ENCODE data around the gene LTF.

Gene LTF

DNA sequence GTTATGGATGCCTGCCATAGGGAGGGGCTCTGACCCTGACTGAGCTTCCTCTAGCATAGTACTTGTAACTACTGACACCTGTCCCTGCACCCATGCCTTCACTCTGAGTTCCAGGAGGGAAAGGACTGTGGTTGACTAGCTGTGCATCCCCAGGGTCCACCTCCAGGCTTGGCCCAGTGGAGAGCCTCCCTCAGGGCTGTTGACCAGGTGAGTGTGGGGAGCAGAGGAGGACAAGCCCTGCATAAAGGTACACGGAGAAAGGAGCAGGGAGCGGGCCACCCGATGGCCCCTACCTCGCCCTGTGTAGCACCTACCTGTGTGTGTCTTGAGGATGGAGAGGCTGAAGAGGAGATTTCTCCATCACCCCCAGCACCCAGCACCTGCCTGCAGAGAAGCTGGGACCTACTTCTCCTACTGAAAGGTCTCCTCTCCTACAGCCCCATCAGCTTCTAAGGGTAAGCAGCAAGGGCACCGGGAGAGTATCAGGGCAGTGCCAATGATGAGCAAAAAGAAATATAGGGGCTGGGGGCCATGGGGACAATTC is 6.7 kb upstream of the LTF start:
- no peak for ATAC-seq (replicated peaks; ENCODE audit: extremely low read depth, poor library complexity, severe bottlenecking)

DNA sequence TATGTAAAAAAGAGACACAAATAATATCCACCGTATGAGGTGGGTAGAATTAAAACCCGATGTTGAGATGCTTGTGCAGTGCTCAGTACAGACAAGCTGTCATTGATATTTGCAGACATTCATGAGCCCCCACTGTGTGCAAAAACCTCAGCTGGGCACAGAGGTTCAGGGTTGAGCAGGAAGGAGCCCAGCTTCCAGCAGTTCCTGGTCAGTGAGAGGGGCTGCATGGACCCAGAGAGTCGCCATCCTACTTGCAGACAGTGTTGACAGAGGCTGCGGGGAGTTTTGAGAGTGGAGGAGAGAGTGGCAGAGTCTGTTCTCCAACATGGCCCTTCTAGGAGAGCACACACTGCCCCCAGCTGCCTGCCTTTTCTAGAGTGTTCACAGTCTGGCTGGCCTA is 6.1 kb upstream of the LTF start:
- Mint-ChIP-seq H3K4me1 (no peaks in the 10 kb centered on the region), H3K27ac (ENCODE audit: low read depth) (no peak overlapping the region), H3K36me3 (ENCODE audit: insufficient read depth) (peaks cover 1% of the 10 kb centered on the region), H3K4me3 (no peak overlapping the region), H3K27me3 (peaks cover 41% of the 10 kb centered on the region), H3K9me3 (peaks cover 16% of the 10 kb centered on the region)
- no peak for DNase-seq (ENCODE audit: low spot score in 2 of 2)
- no peak for ATAC-seq (replicated peaks; ENCODE audit: extremely low read depth, poor library complexity, severe bottlenecking)

More for the DNA sequence above, 6.7 kb upstream of the LTF start:
- Mint-ChIP-seq H3K9me3 (peaks cover 16% of the 10 kb centered on the region), H3K27me3 (peaks cover 35% of the 10 kb centered on the region), H3K36me3 (ENCODE audit: insufficient read depth) (peaks cover 1% of the 10 kb centered on the region), H3K4me3 (no peak overlapping the region), H3K27ac (ENCODE audit: low read depth) (no peak overlapping the region), H3K4me1 (no peaks in the 10 kb centered on the region)
- no peak for DNase-seq (ENCODE audit: low spot score in 2 of 2)

DNA sequence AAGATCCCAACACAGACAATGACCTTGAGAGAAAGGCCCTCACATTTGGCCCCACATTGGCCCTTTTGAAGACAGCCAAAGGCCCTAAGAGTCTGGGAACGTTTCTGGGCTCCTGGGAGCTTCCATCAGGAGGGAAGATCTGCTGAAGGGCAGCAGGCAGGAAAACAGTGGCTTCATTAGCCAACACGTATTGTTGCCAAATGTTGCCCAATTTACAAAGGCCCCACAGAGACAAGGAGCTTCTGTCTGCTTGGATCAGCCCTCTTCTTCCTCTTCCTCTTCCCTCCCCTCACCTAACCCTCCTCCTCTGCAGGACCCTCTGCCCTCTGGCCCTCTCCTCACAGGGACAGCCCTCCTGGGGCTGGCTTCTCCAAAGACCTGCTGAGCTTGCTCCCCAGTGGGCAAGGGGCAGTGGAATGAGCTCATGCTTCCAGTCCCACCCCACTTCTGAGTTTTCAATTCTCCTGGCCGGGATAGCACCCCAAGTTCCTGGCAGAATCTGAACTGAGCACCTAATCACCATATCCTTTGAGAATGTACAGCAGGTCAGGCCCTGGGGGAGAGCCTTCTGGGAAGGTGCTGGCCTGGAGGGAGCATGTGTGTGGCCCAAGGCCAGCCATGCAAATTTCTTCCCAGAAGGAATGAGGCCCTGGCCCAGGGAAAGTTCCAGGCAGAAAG is 5.1 kb upstream of the LTF start:
- no peak overlapping the region for H3K27ac Mint-ChIP-seq (ENCODE audit: low read depth)
- peaks cover 1% of the 10 kb centered on the region for H3K36me3 Mint-ChIP-seq (ENCODE audit: insufficient read depth)
- ATAC-seq (replicated peaks; ENCODE audit: extremely low read depth, poor library complexity, severe bottlenecking) (no peak), DNase-seq (ENCODE audit: low spot score in 2 of 2) (no peak)
- H3K4me1 Mint-ChIP-seq: no peaks in the 10 kb centered on the region
- H3K27me3 Mint-ChIP-seq: peaks cover 50% of the 10 kb centered on the region
- H3K4me3 Mint-ChIP-seq: no peak overlapping the region
- peaks cover 7% of the 10 kb centered on the region for H3K9me3 Mint-ChIP-seq

DNA sequence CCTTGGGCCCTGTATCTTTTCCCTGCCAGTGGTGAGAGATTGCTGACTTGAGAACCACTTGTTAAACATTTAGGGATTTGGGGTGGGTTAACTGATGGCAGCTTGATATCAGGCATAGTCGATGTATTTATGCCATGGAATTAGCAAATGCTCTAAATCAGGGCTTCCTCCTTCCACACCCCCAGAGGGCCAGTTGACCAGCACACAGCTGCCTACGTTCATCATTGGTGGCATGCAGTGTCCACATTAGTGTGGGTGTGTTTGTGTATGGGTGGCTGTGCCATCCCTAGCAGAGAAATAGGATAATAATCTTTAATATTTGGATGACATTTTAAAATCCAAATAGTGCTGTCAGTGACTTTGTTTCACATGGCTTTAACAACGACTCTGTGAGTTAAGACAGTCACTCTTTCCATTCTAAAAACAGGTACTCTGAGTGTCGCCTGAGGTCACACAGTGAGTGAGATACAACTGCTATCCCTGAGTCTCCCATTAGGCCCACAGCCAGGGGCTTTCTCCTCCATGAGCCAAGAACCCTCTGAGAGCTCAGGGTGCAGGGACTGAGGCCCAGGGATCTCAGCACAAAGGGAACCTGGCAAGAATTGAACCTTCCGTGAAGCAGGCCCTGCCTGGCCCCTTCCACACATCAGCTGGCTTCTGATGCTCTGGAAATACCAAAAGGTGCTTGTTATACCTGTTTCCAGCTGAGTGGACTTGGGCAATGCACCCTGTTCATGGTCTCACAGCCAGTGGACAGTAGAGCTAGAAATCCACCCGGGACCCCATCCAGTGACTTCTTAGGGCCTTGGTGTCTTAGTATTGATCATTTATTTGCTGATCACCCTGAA is 4.3 kb upstream of the LTF start:
- Mint-ChIP-seq H3K27ac (ENCODE audit: low read depth) (no peak overlapping the region), H3K36me3 (ENCODE audit: insufficient read depth) (peaks cover 1% of the 10 kb centered on the region), H3K9me3 (no peaks in the 10 kb centered on the region), H3K27me3 (peaks cover 56% of the 10 kb centered on the region), H3K4me1 (no peaks in the 10 kb centered on the region), H3K4me3 (no peak overlapping the region)
- ATAC-seq (replicated peaks; ENCODE audit: extremely low read depth, poor library complexity, severe bottlenecking): no peak
- DNase-seq (ENCODE audit: low spot score in 2 of 2): no peak

DNA sequence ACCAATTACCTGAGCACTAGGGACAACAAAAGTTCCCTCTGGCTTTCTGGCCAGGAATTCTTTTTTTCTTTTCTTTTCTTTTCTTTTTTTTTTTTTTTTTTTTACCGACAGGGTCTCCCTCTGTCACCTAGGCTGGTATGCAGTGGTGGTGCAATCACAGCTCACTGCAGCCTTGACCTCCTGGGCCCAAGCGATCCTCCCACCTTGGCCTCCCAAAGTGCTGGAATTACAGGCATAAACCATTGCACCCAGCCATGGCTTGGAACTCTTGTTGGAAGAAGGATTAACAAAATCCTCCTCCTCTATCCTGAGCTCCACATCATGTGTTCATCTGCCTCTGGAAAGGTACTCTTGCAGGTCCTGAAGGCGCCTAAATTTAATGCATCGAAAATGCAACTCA is 2.9 kb upstream of the LTF start:
- Mint-ChIP-seq H3K36me3 (ENCODE audit: insufficient read depth) (no peaks in the 10 kb centered on the region), H3K4me3 (no peak overlapping the region), H3K4me1 (no peaks in the 10 kb centered on the region), H3K9me3 (no peaks in the 10 kb centered on the region), H3K27me3 (peaks cover 56% of the 10 kb centered on the region), H3K27ac (ENCODE audit: low read depth) (no peak overlapping the region)
- no peak for ATAC-seq (replicated peaks; ENCODE audit: extremely low read depth, poor library complexity, severe bottlenecking)
- DNase-seq (ENCODE audit: low spot score in 2 of 2): no peak

DNA sequence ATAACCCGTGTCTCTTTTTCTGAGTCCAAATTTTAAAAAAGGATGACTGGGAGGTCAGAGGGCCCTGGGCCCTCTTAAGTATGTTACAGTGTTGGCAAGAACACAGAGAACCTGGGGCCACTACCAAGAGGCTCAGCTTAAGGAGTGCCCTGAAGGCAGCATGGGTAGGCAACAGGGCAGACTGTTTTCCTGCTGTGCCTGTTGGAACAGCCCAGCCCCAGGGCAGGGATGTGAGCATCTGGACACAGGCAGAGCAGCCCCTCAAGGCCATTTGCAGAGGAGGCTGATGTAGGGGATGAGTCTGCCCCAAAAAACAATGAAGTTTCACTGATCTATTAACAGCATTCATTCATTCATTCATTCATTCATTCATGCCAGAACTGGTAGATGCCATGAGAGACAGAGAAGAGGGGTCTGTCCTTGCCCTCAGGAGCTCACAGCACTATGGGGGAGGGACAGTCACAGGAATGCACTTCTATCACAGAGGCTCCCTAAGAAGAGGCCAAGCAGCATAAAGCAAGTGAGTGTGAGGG is 2.2 kb upstream of the LTF start:
- H3K36me3 Mint-ChIP-seq (ENCODE audit: insufficient read depth): no peaks in the 10 kb centered on the region
- no peaks in the 10 kb centered on the region for H3K9me3 Mint-ChIP-seq
- no peaks in the 10 kb centered on the region for H3K4me1 Mint-ChIP-seq
- DNase-seq (ENCODE audit: low spot score in 2 of 2) (no peak), ATAC-seq (replicated peaks; ENCODE audit: extremely low read depth, poor library complexity, severe bottlenecking) (no peak)
- H3K27ac Mint-ChIP-seq (ENCODE audit: low read depth): no peak overlapping the region
- peaks cover 56% of the 10 kb centered on the region for H3K27me3 Mint-ChIP-seq
- H3K4me3 Mint-ChIP-seq: no peak overlapping the region

DNA sequence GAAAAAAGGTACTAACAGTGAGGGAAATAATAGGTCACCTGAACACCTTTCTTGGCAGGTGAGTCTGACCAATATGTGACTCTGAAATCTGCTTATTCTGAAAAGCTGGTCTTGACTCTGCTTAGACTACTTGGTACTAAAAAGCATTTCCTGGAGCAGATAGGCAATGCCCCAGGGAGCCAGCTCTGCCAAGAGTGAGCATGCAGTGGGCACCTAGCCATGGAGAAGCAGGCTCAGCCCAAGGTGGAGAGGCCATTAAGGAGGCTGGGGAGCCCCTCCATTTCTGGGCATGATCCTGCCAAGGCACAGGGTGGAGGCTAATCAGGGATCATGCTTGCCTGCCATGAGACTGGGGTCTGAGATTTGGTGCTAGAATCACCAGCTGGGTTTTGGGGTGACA is 1.6 kb upstream of the LTF start:
- H3K4me3 Mint-ChIP-seq: no peak overlapping the region
- H3K9me3 Mint-ChIP-seq: no peaks in the 10 kb centered on the region
- ATAC-seq (replicated peaks; ENCODE audit: extremely low read depth, poor library complexity, severe bottlenecking) (no peak), DNase-seq (ENCODE audit: low spot score in 2 of 2) (no peak)
- peaks cover 56% of the 10 kb centered on the region for H3K27me3 Mint-ChIP-seq
- H3K27ac Mint-ChIP-seq (ENCODE audit: low read depth): no peak overlapping the region
- H3K36me3 Mint-ChIP-seq (ENCODE audit: insufficient read depth): no peaks in the 10 kb centered on the region
- H3K4me1 Mint-ChIP-seq: no peaks in the 10 kb centered on the region

DNA sequence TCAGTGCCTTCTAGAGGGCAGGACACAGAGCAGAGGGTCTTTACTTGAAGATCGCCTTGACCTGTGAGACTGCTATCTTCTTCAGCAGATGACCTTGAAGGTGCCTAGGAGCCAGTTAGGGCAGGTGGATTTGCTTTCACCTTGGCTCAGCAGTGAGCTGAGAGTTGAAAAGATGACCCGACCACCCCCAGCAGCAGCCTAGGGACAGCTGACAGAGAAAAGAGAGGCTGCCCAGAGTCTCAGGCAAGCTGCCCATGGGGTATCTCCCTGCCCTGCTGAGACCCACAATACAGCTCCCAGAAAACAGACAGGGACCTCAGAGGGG is 453 bp upstream of the LTF start:
- Mint-ChIP-seq H3K27ac (ENCODE audit: low read depth) (no peak overlapping the region), H3K9me3 (no peaks in the 10 kb centered on the region), H3K4me1 (no peaks in the 10 kb centered on the region), H3K36me3 (ENCODE audit: insufficient read depth) (no peaks in the 10 kb centered on the region), H3K27me3 (peaks cover 61% of the 10 kb centered on the region), H3K4me3 (no peak overlapping the region)
- DNase-seq (ENCODE audit: low spot score in 2 of 2): no peak
- no peak for ATAC-seq (replicated peaks; ENCODE audit: extremely low read depth, poor library complexity, severe bottlenecking)

DNA sequence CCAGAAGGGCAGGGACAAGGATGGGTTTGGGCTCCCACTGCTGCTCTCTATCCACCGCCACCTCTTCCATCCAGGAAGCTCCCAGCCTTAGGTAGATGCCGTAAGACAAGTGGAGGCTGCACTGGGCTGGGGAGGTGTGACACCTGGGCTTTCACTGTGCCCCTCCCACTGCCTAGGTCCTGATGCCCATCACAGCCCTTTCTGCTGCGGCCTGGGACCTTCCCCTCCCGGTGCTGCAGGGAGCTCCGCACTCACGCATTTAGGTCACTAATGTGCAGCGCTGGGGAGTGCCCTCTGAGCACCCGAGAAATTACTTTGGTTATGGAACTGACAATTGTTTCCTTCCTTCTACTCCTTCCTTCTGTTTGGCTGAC is 850 bp downstream of the LTF start:
- H3K9me3 Mint-ChIP-seq: no peaks in the 10 kb centered on the region
- peaks cover 72% of the 10 kb centered on the region for H3K27me3 Mint-ChIP-seq
- ATAC-seq (replicated peaks; ENCODE audit: extremely low read depth, poor library complexity, severe bottlenecking) (no peak), DNase-seq (ENCODE audit: low spot score in 2 of 2) (no peak)
- no peak overlapping the region for H3K27ac Mint-ChIP-seq (ENCODE audit: low read depth)
- no peaks in the 10 kb centered on the region for H3K4me1 Mint-ChIP-seq
- no peak overlapping the region for H3K4me3 Mint-ChIP-seq
- H3K36me3 Mint-ChIP-seq (ENCODE audit: insufficient read depth): no peaks in the 10 kb centered on the region

DNA sequence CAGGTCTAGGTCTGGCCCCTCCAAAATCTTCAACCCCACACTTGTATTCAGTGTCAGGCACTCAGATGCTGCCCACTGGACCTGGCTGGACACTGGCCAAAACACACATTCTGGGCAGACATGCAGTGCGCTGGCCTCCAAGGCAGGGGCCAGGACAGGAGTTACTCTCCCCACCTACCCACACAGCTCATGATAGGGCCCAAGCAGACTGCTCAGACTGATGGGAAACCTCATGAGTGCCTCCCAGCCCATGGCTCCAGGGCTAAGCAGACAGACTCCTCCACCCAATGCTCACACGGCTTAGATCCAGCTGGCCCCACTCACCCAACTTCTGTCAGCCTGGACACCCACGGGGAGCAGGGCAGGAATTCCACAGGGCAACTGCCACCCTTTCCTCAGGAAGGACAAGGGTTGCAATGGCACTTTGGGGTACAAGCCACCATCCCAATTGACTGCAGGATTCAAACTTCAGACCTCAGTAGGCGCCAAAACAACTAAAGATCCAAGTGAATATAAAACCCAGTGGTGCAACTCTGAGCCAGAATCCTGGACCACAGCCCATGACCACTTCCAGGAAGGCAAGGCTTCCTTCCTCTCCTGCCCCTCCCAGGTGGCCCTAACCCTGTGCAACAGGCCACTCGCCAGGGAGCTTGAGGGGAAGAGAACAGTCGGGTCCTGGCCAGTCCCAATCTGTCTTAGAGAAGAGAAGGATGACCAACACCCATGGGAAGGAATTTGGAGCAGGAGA is 1.4 kb downstream of the LTF start:
- no peaks in the 10 kb centered on the region for H3K9me3 Mint-ChIP-seq
- no peaks in the 10 kb centered on the region for H3K4me1 Mint-ChIP-seq
- ATAC-seq (replicated peaks; ENCODE audit: extremely low read depth, poor library complexity, severe bottlenecking) (no peak), DNase-seq (ENCODE audit: low spot score in 2 of 2) (no peak)
- no peaks in the 10 kb centered on the region for H3K36me3 Mint-ChIP-seq (ENCODE audit: insufficient read depth)
- no peak overlapping the region for H3K27ac Mint-ChIP-seq (ENCODE audit: low read depth)
- peaks cover 72% of the 10 kb centered on the region for H3K27me3 Mint-ChIP-seq
- H3K4me3 Mint-ChIP-seq: no peak overlapping the region

DNA sequence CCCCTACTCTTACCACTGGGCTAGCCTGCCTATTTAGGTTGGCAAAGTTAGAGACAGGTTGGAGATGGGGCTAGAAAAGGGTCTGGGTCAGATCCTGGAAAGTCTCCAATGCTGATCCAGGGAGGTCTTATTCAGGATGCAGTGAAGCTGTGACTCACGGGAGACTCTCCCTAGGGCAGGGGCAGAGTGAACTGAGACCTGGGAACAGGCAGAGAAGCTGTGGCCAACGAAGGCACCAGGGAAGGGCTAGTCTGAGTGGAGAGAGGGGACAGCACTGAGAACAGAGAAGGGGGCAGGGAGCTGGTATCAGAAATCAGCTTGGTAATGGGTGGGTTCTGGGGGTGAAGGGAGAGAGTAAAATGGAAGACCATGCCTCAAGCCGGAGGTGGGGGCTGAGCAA is 2.2 kb downstream of the LTF start:
- H3K27me3 Mint-ChIP-seq: peaks cover 72% of the 10 kb centered on the region
- no peak for ATAC-seq (replicated peaks; ENCODE audit: extremely low read depth, poor library complexity, severe bottlenecking)
- no peaks in the 10 kb centered on the region for H3K36me3 Mint-ChIP-seq (ENCODE audit: insufficient read depth)
- H3K4me1 Mint-ChIP-seq: no peaks in the 10 kb centered on the region
- H3K27ac Mint-ChIP-seq (ENCODE audit: low read depth): no peak overlapping the region
- no peaks in the 10 kb centered on the region for H3K9me3 Mint-ChIP-seq
- DNase-seq (ENCODE audit: low spot score in 2 of 2): no peak
- H3K4me3 Mint-ChIP-seq: no peak overlapping the region

DNA sequence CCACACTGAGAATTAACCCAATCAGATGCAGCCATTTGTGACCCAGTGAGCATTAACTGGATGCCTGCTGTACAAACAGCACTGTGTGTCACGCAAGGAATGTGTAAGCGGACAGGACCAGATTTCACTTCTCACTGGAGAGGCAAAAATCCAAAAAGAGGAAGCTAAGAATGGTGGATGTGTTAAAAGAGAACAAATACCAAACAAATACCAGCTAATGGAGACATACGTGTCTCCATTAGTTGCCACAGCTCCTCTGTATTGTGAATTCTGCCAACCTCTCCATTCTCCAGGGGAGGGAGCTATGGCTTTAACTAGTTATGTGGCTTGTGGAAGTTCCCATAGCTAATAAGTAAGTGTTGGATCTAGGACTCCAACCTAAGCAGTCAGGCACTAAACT is 2.6 kb downstream of the LTF start:
- Mint-ChIP-seq H3K4me3 (no peak overlapping the region), H3K4me1 (no peaks in the 10 kb centered on the region), H3K9me3 (no peaks in the 10 kb centered on the region), H3K36me3 (ENCODE audit: insufficient read depth) (no peaks in the 10 kb centered on the region), H3K27me3 (peaks cover 72% of the 10 kb centered on the region), H3K27ac (ENCODE audit: low read depth) (no peak overlapping the region)
- ATAC-seq (replicated peaks; ENCODE audit: extremely low read depth, poor library complexity, severe bottlenecking) (no peak), DNase-seq (ENCODE audit: low spot score in 2 of 2) (no peak)
